PFSK-1 (cell line): ENCODE measurements around the gene CYP2D6.

Experiments used
- POLR2AphosphoS5 ChIP-seq: IDR thresholded peaks from 2 replicates; pipeline ENCODE4 v1.6.1; 2012; ENCODE audit warnings: low read depth, mild to moderate bottlenecking, control low read depth, low read length, moderate library complexity
- SIN3A ChIP-seq: IDR thresholded peaks from 2 replicates; pipeline ENCODE4 v1.6.1; 2012; ENCODE audit warnings: mild to moderate bottlenecking, low read length, moderate library complexity, borderline replicate concordance; ENCODE audit not compliant: insufficient read depth
- TAF1 ChIP-seq: IDR thresholded peaks from 2 replicates; pipeline ENCODE4 v1.6.1; 2012; ENCODE audit warnings: low read length, control low read depth, borderline replicate concordance; ENCODE audit not compliant: insufficient read depth
- TF ChIP-seq, protein P1 (sequence below), 2 experiments: IDR thresholded peaks; 2 replicates each; pipeline versions ENCODE4 v1.6.1 to v1.8.0; 2011 to 2012; ENCODE audit warnings: low read depth in 2 of 2, low read length in 2 of 2, control low read depth in 1 of 2, inconsistent platforms in 1 of 2, mild to moderate bottlenecking in 1 of 2, moderate library complexity in 1 of 2; ENCODE audit not compliant: insufficient read depth in 1 of 2

GRCh38 chr22:42177891-42178336 lies 47.3 kb upstream of the CYP2D6 start:
- no peak for TF ChIP-seq POLR2AphosphoS5
- TF ChIP-seq, protein P1, sequence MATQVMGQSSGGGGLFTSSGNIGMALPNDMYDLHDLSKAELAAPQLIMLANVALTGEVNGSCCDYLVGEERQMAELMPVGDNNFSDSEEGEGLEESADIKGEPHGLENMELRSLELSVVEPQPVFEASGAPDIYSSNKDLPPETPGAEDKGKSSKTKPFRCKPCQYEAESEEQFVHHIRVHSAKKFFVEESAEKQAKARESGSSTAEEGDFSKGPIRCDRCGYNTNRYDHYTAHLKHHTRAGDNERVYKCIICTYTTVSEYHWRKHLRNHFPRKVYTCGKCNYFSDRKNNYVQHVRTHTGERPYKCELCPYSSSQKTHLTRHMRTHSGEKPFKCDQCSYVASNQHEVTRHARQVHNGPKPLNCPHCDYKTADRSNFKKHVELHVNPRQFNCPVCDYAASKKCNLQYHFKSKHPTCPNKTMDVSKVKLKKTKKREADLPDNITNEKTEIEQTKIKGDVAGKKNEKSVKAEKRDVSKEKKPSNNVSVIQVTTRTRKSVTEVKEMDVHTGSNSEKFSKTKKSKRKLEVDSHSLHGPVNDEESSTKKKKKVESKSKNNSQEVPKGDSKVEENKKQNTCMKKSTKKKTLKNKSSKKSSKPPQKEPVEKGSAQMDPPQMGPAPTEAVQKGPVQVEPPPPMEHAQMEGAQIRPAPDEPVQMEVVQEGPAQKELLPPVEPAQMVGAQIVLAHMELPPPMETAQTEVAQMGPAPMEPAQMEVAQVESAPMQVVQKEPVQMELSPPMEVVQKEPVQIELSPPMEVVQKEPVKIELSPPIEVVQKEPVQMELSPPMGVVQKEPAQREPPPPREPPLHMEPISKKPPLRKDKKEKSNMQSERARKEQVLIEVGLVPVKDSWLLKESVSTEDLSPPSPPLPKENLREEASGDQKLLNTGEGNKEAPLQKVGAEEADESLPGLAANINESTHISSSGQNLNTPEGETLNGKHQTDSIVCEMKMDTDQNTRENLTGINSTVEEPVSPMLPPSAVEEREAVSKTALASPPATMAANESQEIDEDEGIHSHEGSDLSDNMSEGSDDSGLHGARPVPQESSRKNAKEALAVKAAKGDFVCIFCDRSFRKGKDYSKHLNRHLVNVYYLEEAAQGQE (IDR thresholded peaks at IDR 0.05; ENCODE audit: insufficient read depth in 1 of 2, low read depth in 2 of 2, low read length in 2 of 2): no peak
- no peak for TF ChIP-seq TAF1
- no peak for TF ChIP-seq SIN3A
